Thymus (tissue), 11 donors: ENCODE results near the gene RBFOX2. TPM values are rescaled to one million over a fixed set of nuclear protein-coding genes. Genes with fewer than 3 reads are reported as not detected.
A peak's percentile ranks its signal among the peaks of the same experiment; 100 is the strongest.
"Not testable (repeated sequence)": the region's sequence is repeated elsewhere in the genome, so short reads cannot be mapped to it uniquely, and the experiment has no call there.

Experiments used
- DNase-seq, 9 donors: peaks; one replicate each; pipeline ENCODE4 v3.0.0-alpha.2; 2013; ENCODE audit warnings: low spot score in 9 of 9, low read depth in 6 of 9, missing footprints in 1 of 9
- H3K27ac ChIP-seq, 2 donors: one replicate each; pipeline ENCODE4 v1.5.1; 2013; ENCODE audit warnings: control low read depth in 1 of 2, low read depth in 1 of 2, low read length in 1 of 2, mild to moderate bottlenecking in 1 of 2, moderate library complexity in 1 of 2
- H3K27me3 ChIP-seq, 2 donors: one replicate each; pipeline ENCODE4 v1.5.1; 2013; ENCODE audit warnings: low read length in 1 of 2; ENCODE audit not compliant: control insufficient read depth in 2 of 2, insufficient read depth in 1 of 2
- H3K36me3 ChIP-seq, 2 donors: one replicate each; pipeline ENCODE4 v1.5.1; 2013; ENCODE audit warnings: low read length in 1 of 2, mild to moderate bottlenecking in 1 of 2, moderate library complexity in 1 of 2; ENCODE audit not compliant: control insufficient read depth in 2 of 2, insufficient read depth in 2 of 2
- H3K4me1 ChIP-seq, 2 donors: one replicate each; pipeline ENCODE4 v1.5.1; 2013; ENCODE audit warnings: low read length in 2 of 2; ENCODE audit not compliant: control insufficient read depth in 2 of 2, insufficient read depth in 2 of 2
- H3K4me3 ChIP-seq, 2 donors: one replicate each; pipeline ENCODE4 v1.5.1; 2013; ENCODE audit warnings: low read length in 2 of 2, control low read depth in 1 of 2, mild to moderate bottlenecking in 1 of 2
- H3K9me3 ChIP-seq, 2 donors: one replicate each; pipeline ENCODE4 v1.5.1; 2013; ENCODE audit warnings: low read length in 1 of 2, mild to moderate bottlenecking in 1 of 2; ENCODE audit not compliant: control insufficient read depth in 2 of 2, insufficient read depth in 1 of 2
- WGBS: extraction: QIAGEN DNeasy Blood & Tissue Kit; methylation state at CpG from one replicate; pipeline ENCODE4 v1.1.7; 2013; 5-methylcytosine and 5-hydroxymethylcytosine counted together
- polyA plus RNA-seq: library from polyadenylated mRNA; stranded (reverse); fragments of 200-250 nt; gene quantifications from one replicate; pipeline ENCODE4 v1.2.3, GENCODE V29; 2013
- total RNA-seq: library from RNA; stranded (reverse); fragments of 120-200 nt; gene quantifications from one replicate; pipeline ENCODE4 v1.2.4, GENCODE V29; 2013
- donor health status: healthy.

RBFOX2 gene
- total and polyA plus RNA-seq, 2 donors = 10.2 to 14.9 TPM

DNA sequence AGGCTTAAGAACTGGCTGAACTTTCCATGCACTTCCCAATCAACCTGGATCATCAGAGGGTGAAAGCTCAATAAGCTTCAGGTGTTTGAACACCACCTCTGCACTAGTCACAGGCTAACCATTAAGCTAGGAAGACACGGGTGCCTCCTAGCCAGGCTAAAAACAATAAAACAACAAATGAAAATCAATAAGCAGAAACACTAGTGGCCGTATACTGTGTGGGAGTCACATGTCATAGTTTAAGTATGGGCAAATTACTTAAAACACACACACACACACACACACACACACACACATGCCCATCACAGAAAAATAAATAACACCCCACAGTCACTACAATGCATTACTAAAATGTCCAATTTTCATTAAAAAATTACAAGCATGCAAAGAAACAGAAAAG lies 225.7 kb downstream of the RBFOX2 start:
- no peak overlapping the region for H3K4me3 ChIP-seq
- WGBS = 97% methylated on average over 2 of the region's 2 CpGs
- H3K9me3 ChIP-seq = no peaks in the 10 kb centered on the region
- H3K36me3 ChIP-seq = no peaks in the 10 kb centered on the region
- no peak for DNase-seq
- H3K4me1 ChIP-seq = no peaks in the 10 kb centered on the region
- no peaks in the 10 kb centered on the region for H3K27me3 ChIP-seq
- H3K27ac ChIP-seq = no peak overlapping the region

DNA sequence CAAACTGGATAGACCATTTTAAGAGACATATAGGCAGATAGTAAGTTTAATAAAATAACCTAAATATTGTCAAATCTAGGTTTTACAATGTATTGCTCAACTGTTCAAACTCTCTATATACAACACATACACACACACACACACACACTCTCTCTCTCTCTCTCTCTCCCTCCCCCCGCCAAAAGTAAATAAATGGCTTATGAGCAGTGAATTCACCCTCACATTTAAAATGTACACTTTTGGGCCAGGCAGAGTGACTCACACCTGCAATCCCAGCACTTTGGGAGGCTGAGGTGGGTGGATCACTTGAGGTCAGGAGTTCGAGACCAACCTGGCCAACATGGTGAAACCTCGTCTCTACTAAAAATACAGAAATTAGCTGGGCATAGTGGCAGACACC lies 227.3 kb downstream of the RBFOX2 start:
- not testable (repeated sequence) for H3K36me3 ChIP-seq, H3K4me1 ChIP-seq, H3K27ac ChIP-seq, H3K9me3 ChIP-seq, DNase-seq, H3K4me3 ChIP-seq, H3K27me3 ChIP-seq
- WGBS = 96% methylated on average over 3 of the region's 3 CpGs

DNA sequence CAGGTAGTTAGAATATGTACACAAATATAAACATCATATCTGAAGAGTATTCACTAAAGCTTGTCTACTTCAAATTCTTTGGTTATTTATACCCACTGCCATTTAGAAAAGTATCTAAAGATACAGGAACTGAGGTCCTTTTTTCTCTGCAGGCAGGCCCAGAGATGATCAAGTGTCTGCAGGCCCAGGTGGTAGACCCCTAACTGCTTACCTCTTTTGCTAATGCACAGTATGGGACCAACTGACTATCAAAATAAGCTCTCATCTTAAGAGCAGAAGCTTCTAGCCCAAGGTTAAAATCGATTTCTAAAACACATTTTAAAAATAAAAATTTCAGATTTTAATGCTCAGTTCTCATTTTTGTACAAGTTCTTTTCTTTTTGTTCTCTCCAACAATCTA lies 229.5 kb downstream of the RBFOX2 start:
- DNase-seq = no peak
- no peaks in the 10 kb centered on the region for H3K4me1 ChIP-seq
- H3K27me3 ChIP-seq = no peaks in the 10 kb centered on the region
- no peaks in the 10 kb centered on the region for H3K9me3 ChIP-seq
- H3K27ac ChIP-seq = no peak overlapping the region
- 90% methylated on average over 1 of the region's 1 CpG for WGBS
- H3K36me3 ChIP-seq = no peaks in the 10 kb centered on the region
- no peak overlapping the region for H3K4me3 ChIP-seq

DNA sequence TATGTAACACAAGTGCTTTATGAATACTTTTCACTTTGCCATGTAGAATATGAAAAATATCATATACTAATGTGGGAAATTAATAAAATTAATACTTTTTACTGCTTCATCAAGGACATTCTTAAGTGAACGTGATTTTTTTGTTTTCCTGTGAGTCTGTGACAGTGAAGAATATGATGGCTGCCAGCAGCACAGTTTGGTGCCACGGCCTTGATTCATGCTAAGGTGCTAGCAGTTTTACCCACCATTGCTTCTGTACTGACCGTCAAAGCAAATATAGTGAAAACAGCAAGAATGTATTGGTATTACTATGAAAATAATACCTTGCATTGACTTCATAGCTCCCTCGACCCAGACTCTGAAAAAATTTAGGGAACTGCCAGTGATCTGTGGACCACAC lies 231.2 kb downstream of the RBFOX2 start:
- WGBS = 96% methylated on average over 4 of the region's 4 CpGs
- no peaks in the 10 kb centered on the region for H3K4me1 ChIP-seq
- DNase-seq = no peak

DNA sequence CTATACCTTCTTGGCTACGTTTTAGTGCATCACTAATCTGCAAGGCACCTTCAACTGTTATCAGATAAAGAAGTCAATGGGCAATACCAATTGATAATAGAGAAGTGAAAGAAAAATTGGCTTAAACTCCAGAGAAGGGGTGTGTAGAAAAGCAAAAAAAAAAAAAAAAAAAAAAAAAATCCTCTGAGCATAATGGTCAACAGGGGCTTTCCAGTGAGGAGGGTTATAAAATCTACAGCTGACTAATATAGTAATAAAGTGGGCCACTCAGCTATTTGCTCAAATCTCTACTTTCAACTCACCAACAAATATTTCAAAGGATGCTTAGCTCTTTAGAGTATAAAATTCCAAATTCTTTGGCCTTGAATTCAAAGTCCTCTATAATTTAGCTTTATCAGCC lies 233.1 kb downstream of the RBFOX2 start:
- H3K36me3 ChIP-seq = no peaks in the 10 kb centered on the region
- 96% methylated on average over 1 of the region's 1 CpG for WGBS
- H3K4me1 ChIP-seq = no peaks in the 10 kb centered on the region
- no peak overlapping the region for H3K4me3 ChIP-seq
- no peaks in the 10 kb centered on the region for H3K27me3 ChIP-seq
- no peaks in the 10 kb centered on the region for H3K9me3 ChIP-seq
- H3K27ac ChIP-seq = no peak overlapping the region
- DNase-seq = no peak

More for the DNA sequence above, 231.2 kb downstream of the RBFOX2 start:
- Histone ChIP-seq H3K27me3 (no peaks in the 10 kb centered on the region), H3K9me3 (no peaks in the 10 kb centered on the region), H3K27ac (no peak overlapping the region), H3K4me3 (no peak overlapping the region), H3K36me3 (no peaks in the 10 kb centered on the region)

DNA sequence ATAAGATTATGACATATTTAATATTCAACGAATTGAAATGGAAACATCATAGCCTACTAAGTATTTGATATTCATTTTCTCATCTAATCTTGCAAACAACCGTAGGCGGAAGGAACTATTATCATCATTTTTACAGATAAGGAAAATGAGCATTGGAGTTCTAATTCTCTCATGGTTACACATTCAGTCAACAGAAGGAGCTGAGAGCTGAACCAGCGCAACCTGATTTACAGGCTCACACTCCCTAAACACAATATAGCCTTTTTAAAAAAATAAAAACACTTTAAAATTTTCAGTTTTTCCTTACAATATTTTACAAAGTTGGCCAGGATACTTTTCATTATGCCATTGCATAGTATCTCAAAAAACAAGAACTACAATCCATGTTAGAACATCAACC lies 236.1 kb downstream of the RBFOX2 start:
- Histone ChIP-seq H3K9me3 (no peaks in the 10 kb centered on the region), H3K27me3 (no peaks in the 10 kb centered on the region), H3K36me3 (no peaks in the 10 kb centered on the region), H3K4me1 (no peaks in the 10 kb centered on the region), H3K4me3 (no peak overlapping the region), H3K27ac (no peak overlapping the region)
- no peak for DNase-seq
- 96% methylated on average over 4 of the region's 4 CpGs for WGBS

DNA sequence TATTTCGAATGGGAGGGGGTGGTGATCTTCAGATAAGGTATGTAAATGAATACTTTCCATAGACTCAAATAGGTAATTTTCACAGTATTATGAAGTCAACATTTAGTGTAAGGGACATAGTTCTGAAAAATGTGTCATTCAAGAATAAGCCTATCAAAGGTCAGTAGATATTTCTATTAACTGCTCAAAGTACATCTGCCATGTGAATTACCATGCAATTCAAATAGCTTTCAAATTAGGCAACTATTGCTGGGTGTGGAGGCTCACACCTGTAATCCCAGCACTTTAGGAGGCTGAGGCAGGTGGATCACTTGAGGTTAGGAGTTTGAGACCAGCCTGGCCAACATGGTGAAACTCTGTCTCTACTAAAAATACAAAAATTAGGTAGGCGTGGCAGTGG lies 236.8 kb downstream of the RBFOX2 start:
- H3K36me3 ChIP-seq, H3K4me3 ChIP-seq, H3K27ac ChIP-seq, DNase-seq, H3K4me1 ChIP-seq, H3K27me3 ChIP-seq, H3K9me3 ChIP-seq: not testable (repeated sequence)
- 95% methylated on average over 2 of the region's 2 CpGs for WGBS

DNA sequence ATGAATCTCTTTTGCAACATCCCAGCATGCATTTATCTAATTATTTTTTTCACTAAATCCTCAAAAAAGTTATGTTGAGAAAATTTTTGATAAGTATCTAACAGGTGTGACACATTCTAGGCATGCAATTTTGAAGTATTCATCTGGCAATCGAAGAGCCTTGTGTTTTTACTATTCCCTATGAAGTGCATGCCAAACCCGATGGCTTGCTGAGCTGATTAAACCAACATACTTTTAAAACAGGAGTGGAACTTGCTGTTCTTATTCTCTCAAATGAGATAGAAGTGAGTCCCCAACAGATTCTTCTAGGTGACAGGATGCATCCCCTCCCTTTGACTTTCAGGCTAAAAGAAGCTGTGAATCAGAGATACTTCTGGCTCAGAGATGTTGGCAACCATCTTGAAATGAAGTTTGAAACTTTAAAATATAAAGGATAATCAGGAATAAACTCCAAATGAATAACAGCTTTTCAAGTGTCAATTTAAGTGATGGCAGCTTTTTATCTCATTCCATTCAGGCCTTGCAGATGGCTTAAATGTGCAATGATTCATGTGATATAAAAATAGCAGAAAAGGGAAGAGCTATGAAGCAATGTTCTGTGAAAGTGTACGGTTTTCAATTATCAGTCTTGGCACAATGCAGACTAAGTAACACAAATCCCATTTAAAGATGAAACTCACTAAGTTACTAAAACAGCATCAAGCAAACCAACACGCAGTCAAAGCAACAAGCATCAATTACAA lies 243.3 kb downstream of the RBFOX2 start:
- H3K9me3 ChIP-seq = no peaks in the 10 kb centered on the region
- 70% methylated on average over 4 of the region's 4 CpGs for WGBS
- peak in 2 of 9 donors; percentile 2 to 9 for DNase-seq
- no peak overlapping the region for H3K4me3 ChIP-seq
- peaks cover 0 to 5% of the 10 kb centered on the region in 2 donors for H3K4me1 ChIP-seq
- no peaks in the 10 kb centered on the region for H3K36me3 ChIP-seq
- no peaks in the 10 kb centered on the region for H3K27me3 ChIP-seq
- no peak overlapping the region for H3K27ac ChIP-seq

DNA sequence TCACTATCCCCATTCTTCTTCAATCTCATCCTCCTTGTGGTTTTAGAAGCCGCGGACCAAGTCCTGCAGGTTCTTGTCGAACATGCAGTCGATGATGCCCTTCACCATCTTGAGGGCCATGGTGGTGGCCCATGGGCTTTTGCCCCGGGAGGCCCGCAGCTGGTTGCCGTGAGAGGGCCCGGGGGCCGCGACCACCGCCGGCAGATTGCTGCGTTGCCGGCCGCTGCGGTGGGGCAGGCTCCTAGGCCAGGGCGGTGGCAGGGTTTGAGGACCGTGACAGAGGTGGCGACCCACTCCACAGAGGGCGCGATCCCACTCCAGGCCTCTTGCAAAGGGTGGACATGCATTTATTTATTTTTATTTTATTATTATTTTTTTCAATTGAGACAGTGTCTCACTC lies 244.0 kb downstream of the RBFOX2 start:
- no peak overlapping the region for H3K27ac ChIP-seq
- DNase-seq = no peak
- no peaks in the 10 kb centered on the region for H3K27me3 ChIP-seq
- no peak overlapping the region for H3K4me3 ChIP-seq
- no peaks in the 10 kb centered on the region for H3K9me3 ChIP-seq
- H3K36me3 ChIP-seq = no peaks in the 10 kb centered on the region
- 98% methylated on average over 21 of the region's 21 CpGs for WGBS
- peaks cover 0 to 5% of the 10 kb centered on the region in 2 donors for H3K4me1 ChIP-seq
